H9 (cell line): ENCODE results near the gene GGT6. TPM values are rescaled to one million over a fixed set of nuclear protein-coding genes. Genes with fewer than 3 reads are reported as not detected.

Experiments used
- DNase-seq: peaks from one replicate; pipeline ENCODE4 v3.0.0-alpha.2; 2017
- H2AFZ ChIP-seq: one replicate; pipeline ENCODE4 v1.6.1; 2013; ENCODE audit warnings: mild to moderate bottlenecking, low read length, control low read depth, moderate library complexity
- H2AK5ac ChIP-seq: 2 replicates; pipeline ENCODE4 v1.6.1; 2013; ENCODE audit warnings: low read length, control low read depth, mixed read lengths; ENCODE audit not compliant: insufficient read length
- H2BK120ac ChIP-seq: one replicate; pipeline ENCODE4 v1.6.1; 2013; ENCODE audit warnings: low read depth, mild to moderate bottlenecking, low read length, control low read depth, inconsistent platforms; ENCODE audit not compliant: poor library complexity, severe bottlenecking
- H2BK12ac ChIP-seq: 2 replicates; pipeline ENCODE4 v1.6.1; 2013; ENCODE audit warnings: low read length, control low read depth, mixed read lengths, low read depth; ENCODE audit not compliant: insufficient read length
- H2BK15ac ChIP-seq: 2 replicates; pipeline ENCODE4 v1.6.1; 2013; ENCODE audit warnings: low read depth, low read length, control low read depth
- H2BK20ac ChIP-seq: one replicate; pipeline ENCODE4 v1.6.1; 2013; ENCODE audit warnings: low read depth, mild to moderate bottlenecking, low read length, control low read depth, inconsistent platforms; ENCODE audit not compliant: poor library complexity, severe bottlenecking
- H2BK5ac ChIP-seq: 2 replicates; pipeline ENCODE4 v1.6.1; 2013; ENCODE audit warnings: low read length, control low read depth, mixed read lengths; ENCODE audit not compliant: insufficient read length
- H3K14ac ChIP-seq: 2 replicates; pipeline ENCODE4 v1.6.1; 2013; ENCODE audit warnings: low read length, control low read depth; ENCODE audit not compliant: insufficient read depth
- H3K18ac ChIP-seq: 2 replicates; pipeline ENCODE4 v1.6.1; 2013; ENCODE audit warnings: low read depth, mild to moderate bottlenecking, mixed read lengths, low read length, control low read depth; ENCODE audit not compliant: insufficient read length
- H3K23ac ChIP-seq: 2 replicates; pipeline ENCODE4 v1.6.1; 2013; ENCODE audit warnings: low read length, control low read depth, mixed read lengths, low read depth; ENCODE audit not compliant: insufficient read length
- H3K23me2 ChIP-seq: 2 replicates; pipeline ENCODE4 v1.6.1; 2013; ENCODE audit warnings: low read depth, mild to moderate bottlenecking, mixed read lengths, low read length, control low read depth; ENCODE audit not compliant: insufficient read length, poor library complexity, severe bottlenecking
- H3K27ac ChIP-seq: 2 replicates; pipeline ENCODE4 v1.5.1; 2013; ENCODE audit warnings: low read length, control low read depth, mixed read lengths, low read depth; ENCODE audit not compliant: insufficient read length
- H3K27me3 ChIP-seq: 2 replicates; pipeline ENCODE4 v1.6.1; 2013; ENCODE audit warnings: low read length, control low read depth, inconsistent platforms; ENCODE audit not compliant: insufficient read depth
- H3K4ac ChIP-seq: 2 replicates; pipeline ENCODE4 v1.6.1; 2013; ENCODE audit warnings: low read depth, mild to moderate bottlenecking, control low read depth, inconsistent platforms, low read length, moderate library complexity
- H3K4me1 ChIP-seq: 2 replicates; pipeline ENCODE4 v1.6.1; 2013; ENCODE audit warnings: low read length, control low read depth, inconsistent platforms; ENCODE audit not compliant: insufficient read depth
- H3K4me2 ChIP-seq: 2 replicates; pipeline ENCODE4 v1.6.1; 2013; ENCODE audit warnings: low read length, control low read depth, mixed read lengths; ENCODE audit not compliant: insufficient read length, insufficient read depth
- H3K56ac ChIP-seq: 2 replicates; pipeline ENCODE4 v1.6.1; 2013; ENCODE audit warnings: low read depth, mild to moderate bottlenecking, mixed read lengths, low read length, control low read depth; ENCODE audit not compliant: insufficient read length
- H3K79me1 ChIP-seq: 2 replicates; pipeline ENCODE4 v1.6.1; 2013; ENCODE audit warnings: low read depth, mild to moderate bottlenecking, moderate library complexity, low read length, control low read depth, inconsistent platforms; ENCODE audit not compliant: insufficient read depth, poor library complexity, severe bottlenecking
- H3K79me2 ChIP-seq: 2 replicates; pipeline ENCODE4 v1.6.1; 2013; ENCODE audit warnings: low read length, control low read depth, inconsistent platforms; ENCODE audit not compliant: insufficient read depth
- H3K9ac ChIP-seq: 2 replicates; pipeline ENCODE4 v1.6.1; 2013; ENCODE audit warnings: low read length, control low read depth, mixed read lengths; ENCODE audit not compliant: insufficient read length; ENCODE audit errors: extremely low read depth
- H3K9me3 ChIP-seq: one replicate; pipeline ENCODE4 v1.6.1; 2013; ENCODE audit warnings: low read depth, low read length, inconsistent platforms; ENCODE audit not compliant: control insufficient read depth
- H3T11ph ChIP-seq: one replicate; pipeline ENCODE4 v1.6.1; 2013; ENCODE audit warnings: mild to moderate bottlenecking, low read length, control low read depth, inconsistent platforms
- H4K20me1 ChIP-seq: one replicate; pipeline ENCODE4 v1.6.1; 2013; ENCODE audit not compliant: control insufficient read depth, insufficient read length, insufficient read depth
- H4K5ac ChIP-seq: 2 replicates; pipeline ENCODE4 v1.6.1; 2013; ENCODE audit warnings: low read depth, mild to moderate bottlenecking, mixed read lengths, low read length, control low read depth; ENCODE audit not compliant: insufficient read length
- H4K8ac ChIP-seq: replicated peaks from 2 replicates; pipeline ENCODE4 v1.6.1; 2013; ENCODE audit warnings: low read length, control low read depth, mixed read lengths, low read depth; ENCODE audit not compliant: insufficient read length
- H4K91ac ChIP-seq: 2 replicates; pipeline ENCODE4 v1.6.1; 2013; ENCODE audit warnings: low read depth, mild to moderate bottlenecking, moderate library complexity, mixed read lengths, low read length, control low read depth; ENCODE audit not compliant: insufficient read length
- H3K27ac Mint-ChIP-seq, 3 experiments: 2 replicates in 2 of 3; 3 replicates in 1 of 3; pipeline ENCODE4 v1.8.0; 2020 to 2021; ENCODE audit warnings: mixed read lengths in 3 of 3, mild to moderate bottlenecking in 1 of 3, moderate library complexity in 1 of 3
- H3K27me3 Mint-ChIP-seq: 2 replicates; pipeline ENCODE4 v1.8.0; 2021; ENCODE audit warnings: low read depth, mild to moderate bottlenecking, moderate library complexity, mixed read lengths
- H3K36me3 Mint-ChIP-seq, 3 experiments: 2 replicates in 2 of 3; 3 replicates in 1 of 3; pipeline ENCODE4 v1.8.0; 2020 to 2021; ENCODE audit warnings: low read depth in 3 of 3, mixed read lengths in 3 of 3; ENCODE audit not compliant: insufficient read depth in 1 of 3
- H3K4me1 Mint-ChIP-seq, 2 experiments: 2 replicates each; pipeline ENCODE4 v1.8.0; 2020; ENCODE audit warnings: mixed read lengths in 2 of 2
- H3K4me3 Mint-ChIP-seq, 2 experiments: 2 replicates in 1 of 2; 3 replicates in 1 of 2; pipeline ENCODE4 v1.8.0; 2020 to 2021; ENCODE audit warnings: mild to moderate bottlenecking in 2 of 2, mixed read lengths in 2 of 2, moderate library complexity in 1 of 2
- H3K9me3 Mint-ChIP-seq, 2 experiments: 2 replicates in 1 of 2; 3 replicates in 1 of 2; pipeline ENCODE4 v1.8.0; 2020; ENCODE audit warnings: mild to moderate bottlenecking in 2 of 2, mixed read lengths in 2 of 2, moderate library complexity in 1 of 2
- CTCF ChIP-seq: fragments of 200-600 bp; sonication (generic); conservative IDR thresholded peaks from 3 replicates; pipeline ENCODE4 v1.8.0; 2021; ENCODE audit warnings: antibody characterized with exemption, mild to moderate bottlenecking
- WGBS: extraction: QIAGEN DNeasy Blood & Tissue Kit; methylation state at CpG from one replicate; pipeline ENCODE4 v1.1.7; 2013; ENCODE audit warnings: missing lambda C conversion rate, low lambda C conversion rate, mixed read lengths; ENCODE audit not compliant: insufficient read length; ENCODE audit errors: extremely low coverage; 5-methylcytosine and 5-hydroxymethylcytosine counted together
- total RNA-seq: library from RNA; stranded (reverse); gene quantifications from 2 replicates; pipeline ENCODE4 v1.2.1, GENCODE V29; 2021

The GGT6 gene
- total RNA-seq, 1 experiment from 2014 or later: 0.17 TPM

- no peak overlapping the region for H2BK5ac ChIP-seq
- H3K23ac ChIP-seq: no peak overlapping the region
- Mint-ChIP-seq H3K9me3 (no peaks in the 10 kb centered on the region), H3K36me3 (peaks cover under 1 to 9% (median 4%) of the 10 kb centered on the region in 3 experiments; a peak in 5 of 7 replicates), H3K4me3 (no peak overlapping the region), H3K27ac (no peak overlapping the region), H3K4me1 (peaks cover 24 to 33% of the 10 kb centered on the region in 2 experiments), H3K27me3 (peaks cover 10% of the 10 kb centered on the region; the same call in 1 of the 2 replicates)
- H3K18ac ChIP-seq: no peak overlapping the region
- no peak overlapping the region for H2BK15ac ChIP-seq
- H2AFZ ChIP-seq: no peak overlapping the region
- no peak overlapping the region for H3K14ac ChIP-seq
- H3T11ph ChIP-seq: no peak overlapping the region
- no peak overlapping the region for H4K5ac ChIP-seq
- H3K9ac ChIP-seq: no peak overlapping the region
- H2BK12ac ChIP-seq: no peak overlapping the region
- no peak for DNase-seq
- no peak for TF ChIP-seq CTCF
- H2BK120ac ChIP-seq: no peak overlapping the region
- H4K8ac ChIP-seq: no peak overlapping the region
- no CpG with 5 or more reads among the region's 17 CpGs for WGBS
- no peak overlapping the region for H2BK20ac ChIP-seq
- H2AK5ac ChIP-seq: no peak overlapping the region
- H3K9me3 ChIP-seq: no peaks in the 10 kb centered on the region
- H4K91ac ChIP-seq: no peak overlapping the region
- no peaks in the 10 kb centered on the region for H3K79me1 ChIP-seq
- no peak overlapping the region for H3K27ac ChIP-seq
- H3K4me1 ChIP-seq: peaks cover 4% of the 10 kb centered on the region; the same call in 1 of the 2 replicates
- H3K56ac ChIP-seq: no peak overlapping the region
- H3K4ac ChIP-seq: no peak overlapping the region
- no peak overlapping the region for H3K4me2 ChIP-seq
- H3K79me2 ChIP-seq: peaks cover 7% of the 10 kb centered on the region; the same call in 1 of the 2 replicates
- peaks cover 8% of the 10 kb centered on the region for H3K23me2 ChIP-seq
- H3K27me3 ChIP-seq: no peaks in the 10 kb centered on the region
- no peaks in the 10 kb centered on the region for H4K20me1 ChIP-seq
Measured at GRCh38 chr17:4559139-4559791, 1.1 kb downstream of the GGT6 start.
